ENCODE data around the gene FECH. TPM values are rescaled to one million over a fixed set of nuclear protein-coding genes. Genes with fewer than 3 reads are reported as not detected.

FECH gene
- total RNA-seq, 4 donors from 2014 or later, result 23.1 to 42.2 (median 33.1) TPM

GRCh38 chr18:57505231-57505630 is 81.3 kb downstream of the FECH start:
- intact Hi-C loops (cut with DNase I), result no loop called here
- H3K9me3 ChIP-seq, result no peaks in the 10 kb centered on the region
- H3K4me3 ChIP-seq, result no peak overlapping the region
- H3K36me3 ChIP-seq, result no peaks in the 10 kb centered on the region
- H3K27me3 ChIP-seq, result peaks cover 0 to 8% (median 0%) of the 10 kb centered on the region in 4 donors
- DNase-seq, result no peak
- 24 to 57% methylated on average over 1 of the region's 1 CpG for WGBS, 2 donors
- TF ChIP-seq, protein P1, sequence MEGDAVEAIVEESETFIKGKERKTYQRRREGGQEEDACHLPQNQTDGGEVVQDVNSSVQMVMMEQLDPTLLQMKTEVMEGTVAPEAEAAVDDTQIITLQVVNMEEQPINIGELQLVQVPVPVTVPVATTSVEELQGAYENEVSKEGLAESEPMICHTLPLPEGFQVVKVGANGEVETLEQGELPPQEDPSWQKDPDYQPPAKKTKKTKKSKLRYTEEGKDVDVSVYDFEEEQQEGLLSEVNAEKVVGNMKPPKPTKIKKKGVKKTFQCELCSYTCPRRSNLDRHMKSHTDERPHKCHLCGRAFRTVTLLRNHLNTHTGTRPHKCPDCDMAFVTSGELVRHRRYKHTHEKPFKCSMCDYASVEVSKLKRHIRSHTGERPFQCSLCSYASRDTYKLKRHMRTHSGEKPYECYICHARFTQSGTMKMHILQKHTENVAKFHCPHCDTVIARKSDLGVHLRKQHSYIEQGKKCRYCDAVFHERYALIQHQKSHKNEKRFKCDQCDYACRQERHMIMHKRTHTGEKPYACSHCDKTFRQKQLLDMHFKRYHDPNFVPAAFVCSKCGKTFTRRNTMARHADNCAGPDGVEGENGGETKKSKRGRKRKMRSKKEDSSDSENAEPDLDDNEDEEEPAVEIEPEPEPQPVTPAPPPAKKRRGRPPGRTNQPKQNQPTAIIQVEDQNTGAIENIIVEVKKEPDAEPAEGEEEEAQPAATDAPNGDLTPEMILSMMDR (IDR thresholded peaks at IDR 0.05), result no peak
- no peak for TF ChIP-seq POLR2A (IDR thresholded peaks at IDR 0.05)
- no peaks in the 10 kb centered on the region for H3K4me1 ChIP-seq
- no peak overlapping the region for H3K27ac ChIP-seq

DNA sequence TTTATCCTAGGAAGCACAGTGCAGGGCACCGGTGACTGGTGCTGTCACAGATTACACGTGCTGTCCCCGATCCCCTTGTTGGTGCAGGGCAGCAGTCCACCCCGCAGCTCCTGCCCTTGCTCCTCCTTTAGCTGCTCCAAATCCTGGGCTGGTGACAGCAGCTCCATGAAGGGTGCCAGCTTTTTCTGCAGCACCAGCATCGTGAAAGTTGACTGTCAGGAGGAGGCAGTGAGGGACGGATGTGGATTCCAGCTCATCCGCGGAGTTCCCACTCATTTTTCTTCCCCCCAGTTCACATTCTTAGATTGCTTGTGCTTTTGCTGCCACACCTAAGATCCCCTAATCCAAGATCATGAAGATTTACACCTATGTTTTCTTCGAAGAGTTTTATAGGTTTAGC is 83.9 kb downstream of the FECH start:
- intact Hi-C loops (cut with DNase I), result no loop called here
- Histone ChIP-seq H3K9me3 (no peaks in the 10 kb centered on the region), H3K27me3 (peaks cover 0 to 3% (median 0%) of the 10 kb centered on the region in 4 donors), H3K36me3 (no peaks in the 10 kb centered on the region), H3K27ac (no peak overlapping the region), H3K4me1 (no peaks in the 10 kb centered on the region), H3K4me3 (no peak overlapping the region)
- no peak for DNase-seq
- no peak for TF ChIP-seq POLR2A (IDR thresholded peaks at IDR 0.05)
- TF ChIP-seq, protein P1 (IDR thresholded peaks at IDR 0.05), result no peak
- WGBS, 2 donors, result 60 to 72% methylated on average over 7 to 9 of the region's 9 CpGs

- H3K4me1 ChIP-seq, result no peaks in the 10 kb centered on the region
- DNase-seq, result no peak
- WGBS, 2 donors, result 71 to 78% methylated on average over 4 to 5 of the region's 5 CpGs
- intact Hi-C loops (cut with DNase I), result no loop called here
- no peak overlapping the region for H3K4me3 ChIP-seq
- peaks cover 0 to 3% (median 0%) of the 10 kb centered on the region in 4 donors for H3K27me3 ChIP-seq
- TF ChIP-seq, protein P1 (IDR thresholded peaks at IDR 0.05), result no peak
- H3K36me3 ChIP-seq, result no peaks in the 10 kb centered on the region
- H3K9me3 ChIP-seq, result no peaks in the 10 kb centered on the region
- H3K27ac ChIP-seq, result no peak overlapping the region
These were observed 87.7 kb downstream of the FECH start for GRCh38 chr18:57498682-57499256.

Other genes starting within 250 kb of the FECH start
- not detected for gene ST8SIA3, start 234.1 kb downstream of the FECH start, total RNA-seq
- gene ONECUT2, start 151.3 kb downstream of the FECH start, total RNA-seq, result under 1 TPM in 3 of 4 donors, not detected in 1; under 0.01 to 0.09 (median 0.04) TPM
- 100 to 1,000 TPM in 3 of 4 donors, 10 to 100 TPM in 1; 69.6 to 147 (median 121) TPM for gene NARS1, start 35.1 kb upstream of the FECH start, total RNA-seq
- 10 to 100 TPM; 20.2 to 39.1 (median 35.6) TPM for gene ATP8B1, start 216.6 kb upstream of the FECH start, total RNA-seq

All from esophagus squamous epithelium (tissue), 5 donors.